ENCODE results near the gene C2.
"Not testable (repeated sequence)": the region's sequence is repeated elsewhere in the genome, so short reads cannot be mapped to it uniquely, and the experiment has no call there.

C2 gene

GRCh38 chr6:31977816-31978431 lies 50.4 kb downstream of the C2 start:
- DNase-seq (ENCODE audit: low read depth, low spot score), result no peak

- no peak for DNase-seq (ENCODE audit: low read depth, low spot score)
These were observed 51.3 kb downstream of the C2 start for GRCh38 chr6:31978831-31979230.

GRCh38 chr6:31979238-31979898 lies 51.9 kb downstream of the C2 start:
- DNase-seq (ENCODE audit: low read depth, low spot score), result no peak

GRCh38 chr6:31980195-31980876 lies 52.8 kb downstream of the C2 start:
- DNase-seq (ENCODE audit: low read depth, low spot score), result not testable (repeated sequence)

- DNase-seq (ENCODE audit: low read depth, low spot score), result not testable (repeated sequence)
These were observed 53.5 kb downstream of the C2 start for GRCh38 chr6:31980998-31981397.

GRCh38 chr6:31981744-31982143 lies 54.2 kb downstream of the C2 start, which contains the start of gene C4A:
Gene C4A, plus strand, starts transcription at chr6:31982057. Its CDS starts 51 bp downstream, at chr6:31982108.
- DNase-seq (ENCODE audit: low read depth, low spot score), result not testable (repeated sequence)

- DNase-seq (ENCODE audit: low read depth, low spot score), result not testable (repeated sequence)
These were observed 61.8 kb downstream of the C2 start for GRCh38 chr6:31989363-31989762.

- not testable (repeated sequence) for DNase-seq (ENCODE audit: low read depth, low spot score)
These were observed 66.9 kb downstream of the C2 start for GRCh38 chr6:31994421-31994820.

Data from astrocyte of the hippocampus (primary cell).